Sigmoid colon (tissue), 7 donors: ENCODE data around the gene MAB21L2. TPM values are rescaled to one million over a fixed set of nuclear protein-coding genes. Genes with fewer than 3 reads are reported as not detected.

Source experiments
- DNase-seq: peaks from one replicate; pipeline ENCODE4 v3.0.0-alpha.2; 2019
- H3K27ac ChIP-seq, 4 donors: fragments of 200-600 bp; sonication (generic); one replicate each; pipeline ENCODE4 v1.5.1; 2016 to 2019; ENCODE audit warnings: mild to moderate bottlenecking in 1 of 4
- H3K27me3 ChIP-seq, 3 donors: fragments of 200-600 bp; sonication (generic); one replicate each; pipeline ENCODE4 v1.5.1; 2019; ENCODE audit warnings: mild to moderate bottlenecking in 1 of 3
- H3K36me3 ChIP-seq, 4 donors: fragments of 200-600 bp; sonication (generic); one replicate each; pipeline ENCODE4 v1.5.1; 2016 to 2019
- H3K4me1 ChIP-seq, 4 donors: fragments of 200-600 bp; sonication (generic); one replicate each; pipeline ENCODE4 v1.5.1; 2017 to 2019
- H3K4me3 ChIP-seq, 4 donors: fragments of 200-600 bp; sonication (generic); one replicate each; pipeline ENCODE4 v1.5.1; 2017 to 2019; ENCODE audit warnings: mild to moderate bottlenecking in 2 of 4, moderate library complexity in 1 of 4
- H3K9me3 ChIP-seq, 4 donors: fragments of 200-600 bp in 3 of 4; sonication (generic) in 3 of 4; one replicate each; pipeline versions ENCODE4 v1.5.1 to v1.6.1; 2013 to 2019
- CTCF ChIP-seq, 4 experiments: fragments of 450-650 bp in 3 of 4; fragments of 200-600 bp in 1 of 4; IDR thresholded peaks; one replicate each; pipeline ENCODE4 v1.5.1; 2016 to 2019; ENCODE audit warnings: antibody characterized with exemption in 4 of 4, mild to moderate bottlenecking in 3 of 4, moderate library complexity in 2 of 4
- EP300 ChIP-seq, 4 donors: sonication (generic); formaldehyde crosslinking; IDR thresholded peaks; one replicate each; pipeline ENCODE4 v1.6.1; 2017; ENCODE audit warnings: antibody characterized with exemption in 4 of 4
- POLR2A ChIP-seq, 2 donors: fragments of 450-650 bp; IDR thresholded peaks; one replicate each; pipeline ENCODE4 v1.6.1; 2016; ENCODE audit warnings: antibody characterized with exemption in 2 of 2, mild to moderate bottlenecking in 2 of 2, moderate library complexity in 2 of 2
- POLR2AphosphoS5 ChIP-seq, 4 donors: sonication (generic); formaldehyde crosslinking; IDR thresholded peaks; one replicate each; pipeline ENCODE4 v1.6.1; 2017; ENCODE audit warnings: antibody characterized with exemption in 4 of 4
- WGBS, 2 donors: extraction: QIAGEN DNeasy Blood & Tissue Kit; methylation state at CpG; one replicate each; pipeline ENCODE4 v1.1.7; 2013; 5-methylcytosine and 5-hydroxymethylcytosine counted together
- intact Hi-C: fragments of 100-400 bp; cut with DNase I; formaldehyde crosslinking; loops from one replicate; pipeline ENCODE4 v1.15.1; 2023
- polyA plus RNA-seq, 3 donors: library from polyadenylated mRNA; stranded (reverse); fragments of 200-250 nt; gene quantifications; one replicate each; pipeline ENCODE4 v1.2.3, GENCODE V29; 2013
- total RNA-seq, 4 donors: library from RNA; depleted of rRNA; stranded (reverse); fragments of >200 nt; gene quantifications; one replicate each; pipeline ENCODE4 v1.1.0, GENCODE V29; 2016
- donor health status: healthy with polysubstance abuse.
- donor health status: Bipolar disorder and iron deficiency.
- donor health status: healthy.

The MAB21L2 gene
- total and polyA plus RNA-seq, 7 donors, result 2.3 to 693 (median 282) TPM

- Histone ChIP-seq H3K36me3 (no peaks in the 10 kb centered on the region), H3K27me3 (no peaks in the 10 kb centered on the region), H3K4me3 (peak overlapping the region; percentile 76 to 96 (median 81)), H3K4me1 (peaks cover 0 to 19% (median 3%) of the 10 kb centered on the region in 4 donors), H3K27ac (peak overlapping the region in 3 of 4 donors; percentile 90 to 93 (median 92)), H3K9me3 (no peaks in the 10 kb centered on the region)
- intact Hi-C loops, result loop anchor here (1.0 to 5.0 kb wide), 3 partner anchors 67 to 577 kb away; no protein-coding TSS in a partner anchor
- WGBS, 2 donors, result 79 to 85% methylated on average over 66 of the region's 66 CpGs
- DNase-seq, result peak; percentile 82
- TF ChIP-seq EP300 (IDR thresholded peaks at IDR 0.05) (no peak), POLR2AphosphoS5 (IDR thresholded peaks at IDR 0.05) (peak in 3 of 4 donors; percentile 7 to 73 (median 58)), POLR2A (IDR thresholded peaks at IDR 0.05) (peak in 1 of 2 donors; percentile 41), CTCF (IDR thresholded peaks at IDR 0.05) (no peak)
Measured at GRCh38 chr4:150579551-150580234, 2.3 kb upstream of the MAB21L2 start.

GRCh38 chr4:150580306-150580705 lies 1.6 kb upstream of the MAB21L2 start:
- intact Hi-C loops, result loop anchor here (5.0 kb wide), 2 partner anchors 68 to 578 kb away; no protein-coding TSS in a partner anchor

GRCh38 chr4:150581056-150581605 lies 820 bp upstream of the MAB21L2 start:
- H3K9me3 ChIP-seq, result no peaks in the 10 kb centered on the region
- DNase-seq, result no peak
- peak overlapping the region; percentile 76 to 96 (median 81) for H3K4me3 ChIP-seq
- peaks cover 0 to 11% (median 0%) of the 10 kb centered on the region in 4 donors for H3K4me1 ChIP-seq
- H3K27me3 ChIP-seq, result no peaks in the 10 kb centered on the region
- no peaks in the 10 kb centered on the region for H3K36me3 ChIP-seq
- TF ChIP-seq CTCF (IDR thresholded peaks at IDR 0.05) (no peak), POLR2AphosphoS5 (IDR thresholded peaks at IDR 0.05) (no peak), POLR2A (IDR thresholded peaks at IDR 0.05) (no peak), EP300 (IDR thresholded peaks at IDR 0.05) (no peak)
- intact Hi-C loops, result loop anchor here (5.0 kb wide), 2 partner anchors 69 to 579 kb away; no protein-coding TSS in a partner anchor
- 84 to 87% methylated on average over 7 of the region's 7 CpGs for WGBS, 2 donors
- peak overlapping the region in 3 of 4 donors; percentile 90 to 93 (median 92) for H3K27ac ChIP-seq

More at GRCh38 chr4:150580306-150580705, 1.6 kb upstream of the MAB21L2 start:
- peaks cover 0 to 13% (median 2%) of the 10 kb centered on the region in 4 donors for H3K4me1 ChIP-seq
- H3K4me3 ChIP-seq, result peak overlapping the region; percentile 76 to 96 (median 81)
- no peaks in the 10 kb centered on the region for H3K27me3 ChIP-seq
- H3K27ac ChIP-seq, result peak overlapping the region in 3 of 4 donors; percentile 90 to 93 (median 92)
- 80 to 86% methylated on average over 9 of the region's 9 CpGs for WGBS, 2 donors
- H3K36me3 ChIP-seq, result no peaks in the 10 kb centered on the region
- TF ChIP-seq POLR2A (IDR thresholded peaks at IDR 0.05) (no peak), POLR2AphosphoS5 (IDR thresholded peaks at IDR 0.05) (no peak), CTCF (IDR thresholded peaks at IDR 0.05) (no peak), EP300 (IDR thresholded peaks at IDR 0.05) (no peak)
- H3K9me3 ChIP-seq, result no peaks in the 10 kb centered on the region
- DNase-seq, result no peak

- H3K27me3 ChIP-seq, result no peaks in the 10 kb centered on the region
- TF ChIP-seq EP300 (IDR thresholded peaks at IDR 0.05) (peak in 2 of 4 donors; percentile 54 to 60), POLR2A (IDR thresholded peaks at IDR 0.05) (peak; percentile 56 to 82), POLR2AphosphoS5 (IDR thresholded peaks at IDR 0.05) (peak; percentile 91 to 96 (median 94)), CTCF (IDR thresholded peaks at IDR 0.05) (no peak)
Measured at GRCh38 chr4:150581641-150582051, 305 bp upstream of the MAB21L2 start.

More at GRCh38 chr4:150581641-150582051, 305 bp upstream of the MAB21L2 start:
- Histone ChIP-seq H3K9me3 (no peaks in the 10 kb centered on the region), H3K36me3 (no peaks in the 10 kb centered on the region), H3K4me3 (peak overlapping the region; percentile 76 to 96 (median 81)), H3K27ac (peak overlapping the region in 3 of 4 donors; percentile 90 to 93 (median 92)), H3K4me1 (peaks cover 0 to 6% (median 0%) of the 10 kb centered on the region in 4 donors)
- peak; percentile 97 for DNase-seq
- intact Hi-C loops, result loop anchor here (5.0 kb wide), 2 partner anchors 69 to 579 kb away; no protein-coding TSS in a partner anchor
- WGBS, 2 donors, result 78 to 87% methylated on average over 13 of the region's 13 CpGs
